ENCODE data around the gene BANF2.
"Not testable (repeated sequence)": the region's sequence is repeated elsewhere in the genome, so short reads cannot be mapped to it uniquely, and the experiment has no call there.

- TF ChIP-seq CTCF (IDR thresholded peaks at IDR 0.05; ENCODE audit: low read length); EZH2 (optimal IDR thresholded peaks at IDR 0.05; ENCODE audit: low read depth, low read length); EZH2phosphoT487 (IDR thresholded peaks at IDR 0.05; ENCODE audit: low read length): not testable (repeated sequence)
Observed at GRCh38 chr20:17659344-17659743, 40.4 kb upstream of the BANF2 start.
